ENCODE data around the gene ANAPC13.

- TF ChIP-seq EP300 (IDR thresholded peaks at IDR 0.05), result no peak
- TF ChIP-seq, protein P1, sequence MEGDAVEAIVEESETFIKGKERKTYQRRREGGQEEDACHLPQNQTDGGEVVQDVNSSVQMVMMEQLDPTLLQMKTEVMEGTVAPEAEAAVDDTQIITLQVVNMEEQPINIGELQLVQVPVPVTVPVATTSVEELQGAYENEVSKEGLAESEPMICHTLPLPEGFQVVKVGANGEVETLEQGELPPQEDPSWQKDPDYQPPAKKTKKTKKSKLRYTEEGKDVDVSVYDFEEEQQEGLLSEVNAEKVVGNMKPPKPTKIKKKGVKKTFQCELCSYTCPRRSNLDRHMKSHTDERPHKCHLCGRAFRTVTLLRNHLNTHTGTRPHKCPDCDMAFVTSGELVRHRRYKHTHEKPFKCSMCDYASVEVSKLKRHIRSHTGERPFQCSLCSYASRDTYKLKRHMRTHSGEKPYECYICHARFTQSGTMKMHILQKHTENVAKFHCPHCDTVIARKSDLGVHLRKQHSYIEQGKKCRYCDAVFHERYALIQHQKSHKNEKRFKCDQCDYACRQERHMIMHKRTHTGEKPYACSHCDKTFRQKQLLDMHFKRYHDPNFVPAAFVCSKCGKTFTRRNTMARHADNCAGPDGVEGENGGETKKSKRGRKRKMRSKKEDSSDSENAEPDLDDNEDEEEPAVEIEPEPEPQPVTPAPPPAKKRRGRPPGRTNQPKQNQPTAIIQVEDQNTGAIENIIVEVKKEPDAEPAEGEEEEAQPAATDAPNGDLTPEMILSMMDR (IDR thresholded peaks at IDR 0.05), result no peak
These were observed 13.0 kb downstream of the ANAPC13 start for GRCh38 chr3:134472831-134473230.

Measured in esophagus muscularis mucosa (tissue), 3 donors.